ENCODE measurements around the gene EDARADD.
"Not testable (repeated sequence)": the region's sequence is repeated elsewhere in the genome, so short reads cannot be mapped to it uniquely, and the experiment has no call there.

The EDARADD gene

DNA sequence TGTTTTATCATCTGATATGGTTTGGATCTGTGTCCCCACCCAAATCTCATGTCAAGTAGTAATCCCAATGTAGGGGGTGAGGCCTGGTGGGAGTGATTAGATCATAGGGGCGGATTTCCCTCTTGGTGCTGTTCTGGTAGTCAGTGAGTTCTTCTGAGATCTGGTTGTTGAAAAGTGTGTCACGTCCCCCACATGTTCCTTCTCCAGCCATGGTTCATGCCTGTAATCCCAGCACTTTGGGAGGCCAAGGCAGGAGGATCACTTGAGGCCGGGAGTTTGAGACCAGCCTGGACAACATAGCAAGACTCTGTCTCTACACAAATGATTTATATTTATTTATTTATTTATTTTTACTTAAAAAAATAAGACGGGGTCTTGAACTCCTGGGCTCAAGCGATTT, 30.8 kb upstream of the EDARADD start:
- Histone ChIP-seq H3K4me3 (ENCODE audit: low read depth, low read length, poor library complexity, severe bottlenecking) (no peak overlapping the region), H3K79me2 (ENCODE audit: insufficient read depth, low read length) (no peaks in the 10 kb centered on the region), H3K27me3 (ENCODE audit: insufficient read depth, low read length) (no peaks in the 10 kb centered on the region), H2AFZ (ENCODE audit: low read length) (no peak overlapping the region), H3K9ac (ENCODE audit: low read length) (no peak overlapping the region), H3K27ac (ENCODE audit: low read depth, low read length, poor library complexity, severe bottlenecking) (no peak overlapping the region), H3F3A (ENCODE audit: insufficient read depth, low read length) (no peaks in the 10 kb centered on the region), H4K20me1 (ENCODE audit: insufficient read depth, low read length) (no peaks in the 10 kb centered on the region), H3K9me2 (ENCODE audit: low read depth, low read length) (no peaks in the 10 kb centered on the region), H3K36me3 (ENCODE audit: insufficient read depth, low read length) (no peaks in the 10 kb centered on the region), H3K4me2 (ENCODE audit: low read length) (no peak overlapping the region), H3K9me3 (ENCODE audit: low read length) (no peaks in the 10 kb centered on the region), H3K4me1 (ENCODE audit: insufficient read depth, low read length, severe bottlenecking) (no peaks in the 10 kb centered on the region)
- TF ChIP-seq, protein P1, sequence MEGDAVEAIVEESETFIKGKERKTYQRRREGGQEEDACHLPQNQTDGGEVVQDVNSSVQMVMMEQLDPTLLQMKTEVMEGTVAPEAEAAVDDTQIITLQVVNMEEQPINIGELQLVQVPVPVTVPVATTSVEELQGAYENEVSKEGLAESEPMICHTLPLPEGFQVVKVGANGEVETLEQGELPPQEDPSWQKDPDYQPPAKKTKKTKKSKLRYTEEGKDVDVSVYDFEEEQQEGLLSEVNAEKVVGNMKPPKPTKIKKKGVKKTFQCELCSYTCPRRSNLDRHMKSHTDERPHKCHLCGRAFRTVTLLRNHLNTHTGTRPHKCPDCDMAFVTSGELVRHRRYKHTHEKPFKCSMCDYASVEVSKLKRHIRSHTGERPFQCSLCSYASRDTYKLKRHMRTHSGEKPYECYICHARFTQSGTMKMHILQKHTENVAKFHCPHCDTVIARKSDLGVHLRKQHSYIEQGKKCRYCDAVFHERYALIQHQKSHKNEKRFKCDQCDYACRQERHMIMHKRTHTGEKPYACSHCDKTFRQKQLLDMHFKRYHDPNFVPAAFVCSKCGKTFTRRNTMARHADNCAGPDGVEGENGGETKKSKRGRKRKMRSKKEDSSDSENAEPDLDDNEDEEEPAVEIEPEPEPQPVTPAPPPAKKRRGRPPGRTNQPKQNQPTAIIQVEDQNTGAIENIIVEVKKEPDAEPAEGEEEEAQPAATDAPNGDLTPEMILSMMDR (IDR thresholded peaks at IDR 0.05; ENCODE audit: low read length) = no peak
- TF ChIP-seq EZH2 (IDR thresholded peaks at IDR 0.05; ENCODE audit: borderline replicate concordance, low read length) = no peak

DNA sequence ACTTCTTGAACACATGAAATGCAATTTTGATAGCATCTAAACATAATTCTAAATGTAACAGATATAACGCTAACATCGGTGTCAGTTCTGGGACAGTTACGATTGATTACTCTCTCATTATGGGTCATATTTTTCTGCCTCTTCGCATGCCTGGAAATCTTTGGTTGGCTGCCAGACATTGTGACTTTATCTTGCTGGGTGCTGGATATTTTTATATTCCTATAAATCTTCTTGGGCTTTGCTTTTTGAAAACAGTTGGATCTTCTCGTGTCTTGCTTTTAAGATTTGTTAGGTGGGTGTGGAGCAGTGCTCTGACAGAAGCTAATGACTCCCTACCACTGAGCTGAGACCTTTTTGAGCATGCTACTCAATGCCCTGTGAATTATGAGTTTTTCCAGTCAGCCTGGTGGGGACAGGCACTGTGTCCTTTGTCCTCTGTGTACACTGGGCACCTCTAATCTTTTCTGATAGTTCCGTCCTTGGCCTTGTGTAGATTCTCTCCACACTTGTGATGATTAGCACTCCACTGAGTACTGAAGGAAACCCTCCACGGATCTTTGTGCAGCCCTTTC, 28.0 kb upstream of the EDARADD start:
- H3K4me1 ChIP-seq (ENCODE audit: insufficient read depth, low read length, severe bottlenecking) = no peaks in the 10 kb centered on the region
- H3K4me2 ChIP-seq (ENCODE audit: low read length) = no peak overlapping the region
- no peaks in the 10 kb centered on the region for H3K36me3 ChIP-seq (ENCODE audit: insufficient read depth, low read length)
- no peaks in the 10 kb centered on the region for H3K9me3 ChIP-seq (ENCODE audit: low read length)
- no peak overlapping the region for H3K4me3 ChIP-seq (ENCODE audit: low read depth, low read length, poor library complexity, severe bottlenecking)
- H3K27ac ChIP-seq (ENCODE audit: low read depth, low read length, poor library complexity, severe bottlenecking) = no peak overlapping the region
- H2AFZ ChIP-seq (ENCODE audit: low read length) = no peak overlapping the region
- H3K79me2 ChIP-seq (ENCODE audit: insufficient read depth, low read length) = no peaks in the 10 kb centered on the region
- TF ChIP-seq EZH2 (IDR thresholded peaks at IDR 0.05; ENCODE audit: borderline replicate concordance, low read length) = no peak
- TF ChIP-seq, protein P1 (IDR thresholded peaks at IDR 0.05; ENCODE audit: low read length) = no peak
- H3K9me2 ChIP-seq (ENCODE audit: low read depth, low read length) = no peaks in the 10 kb centered on the region
- no peaks in the 10 kb centered on the region for H3F3A ChIP-seq (ENCODE audit: insufficient read depth, low read length)
- H4K20me1 ChIP-seq (ENCODE audit: insufficient read depth, low read length) = no peaks in the 10 kb centered on the region
- H3K9ac ChIP-seq (ENCODE audit: low read length) = no peak overlapping the region
- H3K27me3 ChIP-seq (ENCODE audit: insufficient read depth, low read length) = no peaks in the 10 kb centered on the region

DNA sequence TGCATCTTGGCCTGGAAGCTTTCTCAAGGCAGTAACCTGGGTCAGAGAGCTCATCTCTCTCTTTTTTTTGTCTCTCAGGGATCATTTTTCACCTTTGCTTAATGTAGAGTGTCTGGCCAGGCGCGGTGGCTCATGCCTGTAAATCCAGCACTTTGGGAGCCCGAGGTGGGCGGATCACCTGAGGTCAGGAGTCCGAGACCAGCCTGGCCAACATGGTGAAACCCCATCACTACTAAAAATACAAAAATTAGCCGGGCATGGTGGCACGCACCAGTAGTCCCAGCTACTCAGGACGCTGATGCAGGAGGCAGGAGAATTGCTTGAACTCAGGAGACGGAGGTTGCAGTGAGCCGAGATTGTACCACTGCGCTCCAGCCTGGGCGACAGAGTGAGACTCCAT, 27.4 kb upstream of the EDARADD start:
- not testable (repeated sequence) for H3K27me3 ChIP-seq (ENCODE audit: insufficient read depth, low read length); H3K36me3 ChIP-seq (ENCODE audit: insufficient read depth, low read length); H3K4me3 ChIP-seq (ENCODE audit: low read depth, low read length, poor library complexity, severe bottlenecking); H3K9me2 ChIP-seq (ENCODE audit: low read depth, low read length); H3K4me2 ChIP-seq (ENCODE audit: low read length); H3K9me3 ChIP-seq (ENCODE audit: low read length); H2AFZ ChIP-seq (ENCODE audit: low read length); H3K79me2 ChIP-seq (ENCODE audit: insufficient read depth, low read length); H3F3A ChIP-seq (ENCODE audit: insufficient read depth, low read length); H3K27ac ChIP-seq (ENCODE audit: low read depth, low read length, poor library complexity, severe bottlenecking); H4K20me1 ChIP-seq (ENCODE audit: insufficient read depth, low read length); H3K9ac ChIP-seq (ENCODE audit: low read length); H3K4me1 ChIP-seq (ENCODE audit: insufficient read depth, low read length, severe bottlenecking)

GRCh38 chr1:236370420-236370819, 23.7 kb upstream of the EDARADD start:
- H2AFZ ChIP-seq (ENCODE audit: low read length) = no peak overlapping the region
- TF ChIP-seq, protein P1 (IDR thresholded peaks at IDR 0.05; ENCODE audit: low read length) = no peak
- no peak for TF ChIP-seq EZH2 (IDR thresholded peaks at IDR 0.05; ENCODE audit: borderline replicate concordance, low read length)
- no peaks in the 10 kb centered on the region for H3K4me1 ChIP-seq (ENCODE audit: insufficient read depth, low read length, severe bottlenecking)
- H3K27ac ChIP-seq (ENCODE audit: low read depth, low read length, poor library complexity, severe bottlenecking) = no peak overlapping the region
- H3K27me3 ChIP-seq (ENCODE audit: insufficient read depth, low read length) = no peaks in the 10 kb centered on the region
- no peaks in the 10 kb centered on the region for H3K36me3 ChIP-seq (ENCODE audit: insufficient read depth, low read length)
- no peaks in the 10 kb centered on the region for H3K9me2 ChIP-seq (ENCODE audit: low read depth, low read length)
- no peak overlapping the region for H3K4me2 ChIP-seq (ENCODE audit: low read length)
- no peaks in the 10 kb centered on the region for H3F3A ChIP-seq (ENCODE audit: insufficient read depth, low read length)
- no peaks in the 10 kb centered on the region for H4K20me1 ChIP-seq (ENCODE audit: insufficient read depth, low read length)
- H3K9ac ChIP-seq (ENCODE audit: low read length) = no peak overlapping the region
- no peaks in the 10 kb centered on the region for H3K79me2 ChIP-seq (ENCODE audit: insufficient read depth, low read length)
- no peak overlapping the region for H3K4me3 ChIP-seq (ENCODE audit: low read depth, low read length, poor library complexity, severe bottlenecking)
- H3K9me3 ChIP-seq (ENCODE audit: low read length) = no peaks in the 10 kb centered on the region

Measured in OCI-LY1 (cell line).